HG03558 (cell line): ENCODE measurements around the gene ABHD6.
"Not testable (repeated sequence)": the region's sequence is repeated elsewhere in the genome, so short reads cannot be mapped to it uniquely, and the experiment has no call there.

ENCODE experiments used
- ATAC-seq: cut with Tn5 transposase; IDR thresholded peaks from one replicate; pipeline ENCODE4 v1.9.1; 2021; ENCODE audit warnings: moderate number of reproducible peaks; ENCODE audit not compliant: unreplicated experiment; ENCODE audit errors: extremely low read depth

The ABHD6 gene

GRCh38 chr3:58271901-58272501, 34.4 kb downstream of the ABHD6 start:
- ATAC-seq, result no peak

DNA sequence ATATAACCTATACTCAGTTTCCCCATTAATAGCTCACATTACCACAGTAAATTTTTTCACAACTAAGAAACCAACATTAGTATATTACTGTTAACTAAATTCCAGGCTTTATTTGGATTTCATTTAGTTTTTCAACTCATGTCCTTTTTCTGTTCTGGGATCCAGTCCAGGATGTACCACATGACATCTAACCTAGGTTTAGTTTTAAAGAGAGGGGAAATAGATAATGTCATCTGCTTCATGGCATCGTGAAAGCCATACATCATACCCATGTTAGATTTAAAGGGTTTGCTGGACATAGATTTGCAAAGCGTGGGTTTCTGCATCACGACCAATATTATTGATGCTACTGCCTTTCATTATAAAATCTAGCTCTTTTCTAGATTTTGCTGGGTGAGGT, 35.3 kb downstream of the ABHD6 start:
- ATAC-seq, result no peak

- ATAC-seq, result not testable (repeated sequence)
These were observed 35.8 kb downstream of the ABHD6 start for GRCh38 chr3:58273362-58273761.

DNA sequence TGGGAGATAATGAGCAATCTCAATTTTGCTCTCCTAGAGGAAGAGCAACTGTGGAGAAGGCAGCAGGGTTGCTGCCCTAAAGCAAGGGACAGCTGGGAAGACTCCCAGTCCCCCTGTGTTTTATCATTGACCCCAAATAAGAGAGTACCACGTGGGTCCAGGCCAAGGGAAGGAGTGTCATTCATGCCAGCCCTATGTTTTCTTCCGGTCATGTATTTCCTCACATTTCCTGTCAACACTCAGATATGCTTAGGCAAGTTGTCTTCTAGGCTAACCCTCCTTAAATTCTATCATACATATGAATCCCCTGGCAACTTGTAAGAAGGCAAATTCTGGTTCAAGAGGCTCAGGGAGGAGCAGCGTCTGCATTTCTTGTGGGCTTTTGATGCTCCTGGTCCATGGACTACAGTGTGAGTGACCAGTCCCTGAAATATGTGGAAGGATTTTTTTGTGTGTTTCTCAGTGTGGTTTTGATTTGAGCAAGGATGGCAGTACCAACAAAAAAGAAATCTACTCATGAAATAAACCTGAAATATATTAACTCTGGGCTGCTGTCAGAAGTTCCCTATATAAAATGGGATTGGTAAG, 36.5 kb downstream of the ABHD6 start:
- no peak for ATAC-seq

DNA sequence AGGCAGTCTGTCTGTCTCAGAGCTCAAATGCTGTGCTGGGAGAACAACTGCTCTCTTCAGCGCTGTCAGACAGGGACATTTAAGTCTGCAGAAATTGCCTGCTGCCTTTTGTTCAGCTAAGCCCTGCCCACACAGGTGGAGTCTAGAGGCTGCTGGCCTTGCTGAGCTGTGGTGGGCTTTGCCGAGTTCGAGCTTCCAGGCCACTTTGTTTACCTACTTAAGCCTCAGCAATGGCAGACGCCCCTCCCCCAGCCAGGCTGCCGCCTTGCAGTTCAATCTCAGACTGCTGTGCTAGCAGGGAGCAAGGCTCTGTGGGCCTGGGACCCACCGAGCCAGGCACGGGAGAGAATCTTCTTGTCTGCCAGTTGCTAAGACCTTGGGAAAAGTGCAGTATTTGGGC, 43.5 kb downstream of the ABHD6 start:
- no peak for ATAC-seq

GRCh38 chr3:58285334-58285733, 47.7 kb downstream of the ABHD6 start:
- no peak for ATAC-seq

DNA sequence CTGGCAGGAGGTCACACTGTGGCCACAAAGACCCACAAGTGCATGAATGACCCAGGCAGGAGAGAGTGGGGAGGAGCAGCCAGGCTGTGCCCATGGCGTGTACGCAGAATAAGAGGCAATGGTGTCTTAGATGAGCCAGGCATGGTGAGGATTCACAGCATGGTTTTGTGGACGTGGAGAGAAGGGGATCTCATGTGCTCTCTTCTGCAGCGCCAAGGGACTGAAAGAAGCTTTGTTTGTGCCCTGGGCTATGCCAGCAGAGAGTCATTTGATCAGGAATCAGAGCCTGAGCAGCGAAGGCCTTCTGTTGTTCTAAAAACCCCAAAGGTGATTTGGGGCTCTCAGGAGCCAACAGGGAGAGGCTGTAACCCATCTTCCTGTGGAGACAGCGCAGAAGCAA, 49.8 kb downstream of the ABHD6 start:
- ATAC-seq, result no peak

- no peak for ATAC-seq
These were observed 50.6 kb downstream of the ABHD6 start for GRCh38 chr3:58288011-58288728.

DNA sequence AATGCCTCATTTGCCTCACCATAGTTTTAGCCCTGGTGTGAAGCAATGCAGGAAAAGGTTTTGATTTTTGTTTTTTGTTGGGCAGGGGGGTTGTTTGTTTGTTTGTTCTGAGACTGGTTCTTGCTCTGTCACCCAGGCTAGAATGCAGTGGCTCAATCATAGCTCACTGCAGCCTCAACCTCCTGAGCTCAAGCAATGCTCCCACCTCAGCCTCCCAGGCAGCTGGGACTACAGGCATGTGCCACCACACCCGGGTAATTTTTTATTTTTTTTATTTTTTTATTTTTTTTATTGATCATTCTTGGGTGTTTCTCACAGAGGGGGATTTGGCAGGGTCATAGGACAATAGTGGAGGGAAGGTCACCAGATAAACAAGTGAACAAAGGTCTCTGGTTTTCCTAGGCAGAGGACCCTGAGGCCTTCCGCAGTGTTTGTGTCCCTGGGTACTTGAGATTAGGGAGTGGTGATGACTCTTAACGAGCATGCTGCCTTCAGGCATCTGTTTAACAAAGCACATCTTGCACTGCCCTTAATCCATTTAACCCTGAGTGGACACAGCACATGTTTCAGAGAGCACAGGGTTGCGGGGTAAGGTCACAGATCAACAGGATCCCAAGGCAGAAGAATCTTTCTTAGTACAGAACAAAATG, 51.5 kb downstream of the ABHD6 start:
- not testable (repeated sequence) for ATAC-seq

DNA sequence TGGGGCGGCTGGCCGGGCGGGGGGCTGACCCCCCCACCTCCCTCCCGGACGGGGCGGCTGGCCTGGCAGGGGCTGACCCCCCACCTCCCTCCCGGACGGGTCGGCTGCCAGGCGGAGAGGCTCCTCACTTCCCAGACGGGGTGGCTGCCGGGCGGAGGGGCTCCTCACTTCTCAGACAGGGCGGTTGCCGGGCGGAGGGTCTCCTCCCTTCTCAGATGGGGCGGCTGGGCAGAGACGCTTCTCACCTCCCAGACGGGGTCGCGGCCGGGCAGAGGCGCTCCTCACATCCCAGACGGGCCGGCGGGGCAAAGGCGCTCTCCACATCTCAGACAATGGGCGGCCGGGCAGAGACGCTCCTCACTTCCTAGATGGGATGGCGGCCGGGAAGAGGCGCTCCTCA, 52.9 kb downstream of the ABHD6 start:
- ATAC-seq, result not testable (repeated sequence)

DNA sequence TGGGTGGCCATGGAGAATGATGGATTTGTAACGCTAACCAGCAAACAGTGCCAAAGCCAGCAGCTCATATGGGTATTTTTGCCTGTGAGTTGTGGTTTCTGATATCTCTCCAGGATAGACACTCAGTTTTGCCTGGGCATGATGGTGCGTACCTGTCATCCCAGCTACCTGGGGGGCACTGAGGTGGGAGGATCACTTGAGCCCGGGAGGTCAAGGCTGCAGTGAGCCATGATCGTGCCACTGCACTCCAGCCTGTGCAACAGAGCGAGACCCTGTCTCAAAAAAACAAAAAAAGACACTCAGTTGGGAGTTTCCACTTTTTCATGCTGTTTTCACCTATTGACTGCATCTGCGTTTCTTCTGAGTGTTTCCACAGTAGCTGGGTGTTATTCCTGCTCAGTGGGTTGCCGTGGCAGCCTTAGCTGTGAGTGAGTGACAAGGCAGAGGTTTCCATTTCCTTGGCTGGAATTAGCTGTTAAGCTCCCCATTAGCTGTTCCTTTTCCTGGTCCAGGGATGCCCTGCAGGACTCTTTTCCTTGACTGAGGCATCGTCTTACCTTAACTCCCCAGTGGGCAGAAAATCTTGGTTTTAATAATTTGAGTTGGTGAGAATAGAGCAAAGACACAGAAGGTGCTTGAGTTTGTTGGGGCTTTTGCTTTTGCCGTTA, 54.2 kb downstream of the ABHD6 start:
- ATAC-seq, result no peak

DNA sequence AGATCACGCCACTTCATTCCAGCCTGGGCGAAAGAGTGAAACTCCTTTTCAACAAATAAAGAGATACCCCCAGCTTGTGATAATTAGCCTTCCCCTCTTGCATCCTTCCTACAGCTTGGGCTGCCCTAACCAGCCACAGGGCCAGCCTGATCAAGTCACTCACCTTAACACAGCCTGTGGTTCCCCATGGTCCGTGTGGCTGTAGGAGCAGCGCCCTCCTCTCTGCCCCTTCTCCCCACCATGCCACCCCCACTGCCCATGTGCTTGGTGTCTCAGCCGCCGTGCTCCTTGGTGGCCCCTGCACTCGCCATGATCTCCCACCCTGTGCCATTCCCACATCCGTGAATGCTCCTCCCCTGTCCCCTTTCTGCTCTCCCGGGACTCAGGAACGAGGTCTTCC, 55.3 kb downstream of the ABHD6 start:
- ATAC-seq, result no peak

DNA sequence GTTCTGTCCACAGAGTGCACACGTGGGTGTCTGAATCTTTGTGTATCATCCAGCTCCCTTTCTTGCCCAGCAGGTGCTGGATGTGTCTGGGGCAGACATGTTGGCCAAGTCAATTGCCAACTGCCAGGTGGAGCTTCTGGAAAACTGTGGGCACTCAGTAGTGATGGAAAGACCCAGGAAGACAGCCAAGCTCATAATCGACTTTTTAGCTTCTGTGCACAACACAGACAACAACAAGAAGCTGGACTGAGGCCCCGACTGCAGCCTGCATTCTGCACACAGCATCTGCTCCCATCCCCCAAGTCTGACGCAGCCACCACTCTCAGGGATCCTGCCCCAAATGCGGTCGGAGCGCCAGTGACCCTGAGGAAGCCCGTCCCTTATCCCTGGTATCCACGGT, 55.9 kb downstream of the ABHD6 start:
- no peak for ATAC-seq

DNA sequence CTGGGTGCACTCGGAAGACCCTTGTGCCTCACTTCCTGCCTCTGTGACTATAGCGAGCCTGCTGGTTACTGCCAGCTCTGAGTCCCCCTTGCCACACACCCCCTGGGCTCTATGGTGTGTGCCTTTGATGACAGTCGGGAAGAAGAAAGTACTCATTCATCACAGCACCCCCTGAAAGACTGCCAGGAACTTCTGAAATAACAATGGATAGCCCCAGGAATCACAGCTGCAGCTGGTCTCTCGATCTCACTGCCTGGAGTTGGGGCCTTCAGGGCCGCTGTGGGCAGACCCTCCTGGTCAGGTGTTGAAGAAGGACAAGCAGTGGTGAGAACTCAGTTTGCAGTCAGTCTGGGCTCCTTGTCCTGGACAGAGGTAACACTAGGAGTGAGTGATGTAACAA, 58.7 kb downstream of the ABHD6 start:
- no peak for ATAC-seq

DNA sequence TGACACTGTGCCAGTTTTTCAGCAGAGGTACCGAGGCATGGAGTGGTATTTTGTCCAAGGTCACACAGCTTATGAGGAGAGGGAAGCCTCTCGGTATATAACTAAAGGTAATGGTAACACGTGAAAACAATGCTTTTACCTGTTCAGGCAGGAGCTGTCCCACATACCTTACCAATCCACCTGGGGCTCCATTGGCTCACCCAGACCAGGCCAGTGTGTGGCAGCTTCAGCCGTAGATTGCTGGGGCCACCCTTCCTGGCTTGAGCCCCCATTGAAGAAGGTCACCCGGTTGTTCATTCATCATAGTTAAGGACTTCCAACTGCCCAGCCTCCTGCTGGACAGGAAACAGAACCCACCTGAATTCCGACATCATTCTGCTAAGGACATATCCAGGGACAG, 59.3 kb downstream of the ABHD6 start:
- no peak for ATAC-seq

GRCh38 chr3:58298190-58298589, 60.6 kb downstream of the ABHD6 start:
- ATAC-seq, result no peak

DNA sequence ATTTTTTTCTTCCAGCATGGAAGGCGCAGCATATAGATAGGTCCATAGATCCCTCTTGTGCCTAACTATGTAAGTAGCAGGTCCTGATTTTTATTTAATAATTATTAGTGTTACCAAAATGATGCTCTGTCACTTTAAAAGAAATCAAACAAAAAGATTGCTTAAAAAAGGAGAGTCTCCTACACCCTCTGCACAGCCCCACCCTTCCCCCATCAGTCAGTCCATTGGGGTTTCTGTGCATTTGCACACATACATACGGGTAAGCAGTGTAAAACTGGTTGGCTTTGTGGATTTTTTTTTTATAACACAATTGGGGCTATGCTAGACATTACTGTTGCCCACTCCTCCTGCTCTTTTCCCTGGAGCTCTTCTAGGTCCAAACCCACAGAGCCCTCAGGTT, 61.5 kb downstream of the ABHD6 start:
- ATAC-seq, result no peak

- ATAC-seq, result no peak
These were observed 62.4 kb downstream of the ABHD6 start for GRCh38 chr3:58299839-58300516.

DNA sequence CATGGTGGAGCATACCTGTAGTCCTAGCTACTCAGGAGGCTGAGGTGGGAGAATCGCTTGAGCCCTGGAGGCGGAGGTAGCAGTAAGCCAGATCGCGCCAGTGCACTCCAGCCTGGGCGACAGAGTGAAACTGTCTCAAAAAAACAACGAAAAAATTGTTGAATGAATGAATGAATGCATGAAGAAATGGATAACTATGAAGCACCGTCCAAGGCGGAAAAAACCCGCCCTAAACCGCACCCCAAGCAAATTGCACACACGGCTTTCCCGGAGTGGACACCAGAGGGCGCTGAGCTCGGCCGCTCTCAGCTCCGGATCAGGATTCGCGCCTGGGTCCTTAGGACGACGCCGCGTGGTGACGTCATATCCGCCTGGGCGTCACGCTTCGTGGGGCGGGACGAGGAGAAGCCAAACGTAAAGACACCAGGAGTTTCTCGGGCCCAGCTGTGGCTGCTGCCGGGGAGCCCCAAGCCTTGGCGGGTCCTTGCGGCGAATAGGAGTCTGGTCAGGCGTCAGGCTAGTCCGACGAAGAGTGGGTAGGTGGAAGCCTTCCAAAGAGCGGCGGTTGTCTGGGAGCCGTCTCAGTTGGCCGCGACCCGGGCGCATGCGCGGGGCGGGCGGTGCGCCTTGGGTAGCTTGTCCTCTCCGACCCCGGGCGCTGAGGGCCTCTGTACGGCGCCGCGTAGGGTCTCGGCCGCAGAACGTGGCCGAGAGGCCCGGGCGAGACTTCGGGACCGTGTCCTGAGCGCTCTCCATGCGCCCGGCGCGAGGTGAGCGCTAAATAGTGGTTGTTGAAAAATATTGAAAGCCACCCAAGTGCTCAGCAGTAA, 68.5 kb downstream of the ABHD6 start, which contains the start of the genes HTD2 and RPP14:
Gene HTD2, plus strand, starts transcription at position 639 of the 830 bp plus-strand sequence. CDS start 11,094 bp downstream, outside the sequence.
Gene RPP14, plus strand, starts transcription at position 364 of the 830 bp plus-strand sequence. CDS start 4,085 bp downstream, outside the sequence.
- ATAC-seq, result peak; percentile 67
